OCI-LY1 (cell line): Measurements from ENCODE around the gene PCNX3.

Experiments used
- H2AFZ ChIP-seq: fragments of 200-600 bp; sonication (generic), shearing (Covaris generic); 2 replicates; pipeline ENCODE4 v1.6.0; 2014; ENCODE audit warnings: antibody characterized with exemption, mild to moderate bottlenecking, low read length
- H3F3A ChIP-seq: fragments of 200-600 bp; sonication (generic), shearing (Covaris generic); 2 replicates; pipeline ENCODE4 v1.6.0; 2014; ENCODE audit warnings: mild to moderate bottlenecking, antibody characterized with exemption, low read length, moderate library complexity; ENCODE audit not compliant: insufficient read depth
- H3K27ac ChIP-seq: fragments of 200-600 bp; sonication (generic); 2 replicates; pipeline ENCODE4 v1.5.1; 2014; ENCODE audit warnings: low read length, mixed run types, mild to moderate bottlenecking, low read depth; ENCODE audit not compliant: poor library complexity, severe bottlenecking
- H3K27me3 ChIP-seq: fragments of 200-600 bp; sonication (generic); 2 replicates; pipeline ENCODE4 v1.6.0; 2014; ENCODE audit warnings: antibody characterized with exemption, mild to moderate bottlenecking, low read length, moderate library complexity; ENCODE audit not compliant: insufficient read depth
- H3K36me3 ChIP-seq: fragments of 200-600 bp; sonication (generic); 2 replicates; pipeline ENCODE4 v1.6.1; 2014; ENCODE audit warnings: mild to moderate bottlenecking, antibody characterized with exemption, low read length, moderate library complexity, mixed read lengths; ENCODE audit not compliant: insufficient read depth
- H3K4me1 ChIP-seq: fragments of 200-600 bp; sonication (generic); 2 replicates; pipeline ENCODE4 v1.5.1; 2014; ENCODE audit warnings: mild to moderate bottlenecking, low read length, moderate library complexity; ENCODE audit not compliant: insufficient read depth, severe bottlenecking
- H3K4me2 ChIP-seq: fragments of 200-600 bp; sonication (generic), shearing (Covaris generic); 2 replicates; pipeline ENCODE4 v1.6.1; 2014; ENCODE audit warnings: low read length
- H3K4me3 ChIP-seq: fragments of 200-600 bp; sonication (generic); 2 replicates; pipeline ENCODE4 v1.5.1; 2014; ENCODE audit warnings: low read length, low read depth, mild to moderate bottlenecking, mixed read lengths; ENCODE audit not compliant: poor library complexity, severe bottlenecking
- H3K79me2 ChIP-seq: fragments of 200-600 bp; shearing (Covaris generic); 2 replicates; pipeline ENCODE4 v1.6.1; 2016; ENCODE audit warnings: mixed run types, low read length, mixed read lengths; ENCODE audit not compliant: insufficient read depth
- H3K9ac ChIP-seq: fragments of 200-600 bp; sonication (generic), shearing (Covaris generic); 2 replicates; pipeline ENCODE4 v1.6.1; 2014; ENCODE audit warnings: mild to moderate bottlenecking, low read length, mixed read lengths
- H3K9me2 ChIP-seq: fragments of 200-600 bp; sonication (generic), shearing (Covaris generic); 2 replicates; pipeline ENCODE4 v1.6.1; 2014; ENCODE audit warnings: low read depth, mild to moderate bottlenecking, low read length, mixed read lengths
- H3K9me3 ChIP-seq: fragments of 200-600 bp; shearing (Covaris generic); 2 replicates; pipeline ENCODE4 v1.6.1; 2014; ENCODE audit warnings: low read length, mixed read lengths
- H4K20me1 ChIP-seq: fragments of 200-600 bp; sonication (generic), shearing (Covaris generic); 2 replicates; pipeline ENCODE4 v1.6.0; 2016; ENCODE audit warnings: mild to moderate bottlenecking, low read length; ENCODE audit not compliant: insufficient read depth
- EZH2 ChIP-seq: fragments of 200-600 bp; sonication (generic), shearing (Covaris generic); IDR thresholded peaks from 2 replicates; pipeline ENCODE4 v1.8.0; 2017; ENCODE audit warnings: borderline replicate concordance, mixed run types, mild to moderate bottlenecking, antibody characterized with exemption, low read length, moderate library complexity, mixed read lengths
- TF ChIP-seq, protein P1 (sequence below): fragments of 200-600 bp; sonication (generic), shearing (Covaris generic); IDR thresholded peaks from 2 replicates; pipeline ENCODE4 v1.5.1; 2017; ENCODE audit warnings: mild to moderate bottlenecking, antibody characterized with exemption, low read length, moderate library complexity, mixed read lengths

The PCNX3 gene

DNA sequence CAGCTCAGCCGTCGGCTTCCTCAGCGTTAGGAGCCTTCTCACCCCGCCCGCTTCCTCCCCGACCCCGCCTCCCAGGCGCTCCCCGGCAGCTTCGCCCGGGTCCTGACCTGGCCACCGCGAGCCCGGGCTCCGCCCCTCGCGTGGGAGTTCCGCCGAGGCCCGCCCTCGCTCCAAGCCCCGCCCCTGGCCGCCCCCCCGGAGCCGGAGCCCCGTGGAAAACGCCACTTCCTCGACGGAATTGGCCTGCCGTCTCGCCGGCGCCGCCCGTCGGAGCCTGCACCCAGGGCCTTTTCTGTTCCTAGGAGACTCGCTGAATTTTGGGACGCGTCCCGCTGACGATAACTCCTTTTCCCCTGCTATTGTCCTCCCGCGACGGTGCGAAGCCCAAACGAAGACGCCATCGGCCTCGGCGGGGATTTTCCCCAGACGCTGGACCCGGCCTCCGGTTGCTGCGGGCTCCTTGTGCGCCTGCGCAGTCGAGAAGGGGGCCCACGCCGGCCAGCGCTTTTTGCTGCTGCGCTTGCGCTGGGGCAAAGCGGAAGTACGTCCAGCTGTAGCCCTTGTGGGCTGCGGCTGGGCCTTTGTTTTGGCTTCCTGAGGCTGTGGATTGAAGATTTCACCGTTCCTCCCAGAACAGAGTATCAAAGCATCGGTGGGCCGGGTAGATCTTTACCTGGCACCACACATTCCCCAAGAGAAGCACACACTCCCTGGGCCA, 37.1 kb downstream of the PCNX3 start:
- Histone ChIP-seq H3K79me2 (no peaks in the 10 kb centered on the region), H2AFZ (no peak overlapping the region), H3K36me3 (peaks cover 70% of the 10 kb centered on the region), H3F3A (0 out of 2 replicates have a peak, but pooled peaks cover 7% of the 10 kb centered on the region), H3K9ac (peak overlapping the region; percentile 72), H3K9me3 (no peaks in the 10 kb centered on the region), H3K27me3 (no peaks in the 10 kb centered on the region), H4K20me1 (no peaks in the 10 kb centered on the region), H3K4me2 (peak overlapping the region; percentile 79), H3K27ac (peak overlapping the region; percentile 80), H3K4me3 (peak overlapping the region; percentile 64), H3K9me2 (no peaks in the 10 kb centered on the region), H3K4me1 (peaks cover 20% of the 10 kb centered on the region)
- TF ChIP-seq, protein P1, sequence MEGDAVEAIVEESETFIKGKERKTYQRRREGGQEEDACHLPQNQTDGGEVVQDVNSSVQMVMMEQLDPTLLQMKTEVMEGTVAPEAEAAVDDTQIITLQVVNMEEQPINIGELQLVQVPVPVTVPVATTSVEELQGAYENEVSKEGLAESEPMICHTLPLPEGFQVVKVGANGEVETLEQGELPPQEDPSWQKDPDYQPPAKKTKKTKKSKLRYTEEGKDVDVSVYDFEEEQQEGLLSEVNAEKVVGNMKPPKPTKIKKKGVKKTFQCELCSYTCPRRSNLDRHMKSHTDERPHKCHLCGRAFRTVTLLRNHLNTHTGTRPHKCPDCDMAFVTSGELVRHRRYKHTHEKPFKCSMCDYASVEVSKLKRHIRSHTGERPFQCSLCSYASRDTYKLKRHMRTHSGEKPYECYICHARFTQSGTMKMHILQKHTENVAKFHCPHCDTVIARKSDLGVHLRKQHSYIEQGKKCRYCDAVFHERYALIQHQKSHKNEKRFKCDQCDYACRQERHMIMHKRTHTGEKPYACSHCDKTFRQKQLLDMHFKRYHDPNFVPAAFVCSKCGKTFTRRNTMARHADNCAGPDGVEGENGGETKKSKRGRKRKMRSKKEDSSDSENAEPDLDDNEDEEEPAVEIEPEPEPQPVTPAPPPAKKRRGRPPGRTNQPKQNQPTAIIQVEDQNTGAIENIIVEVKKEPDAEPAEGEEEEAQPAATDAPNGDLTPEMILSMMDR = no peak
- TF ChIP-seq EZH2 = no peak

DNA sequence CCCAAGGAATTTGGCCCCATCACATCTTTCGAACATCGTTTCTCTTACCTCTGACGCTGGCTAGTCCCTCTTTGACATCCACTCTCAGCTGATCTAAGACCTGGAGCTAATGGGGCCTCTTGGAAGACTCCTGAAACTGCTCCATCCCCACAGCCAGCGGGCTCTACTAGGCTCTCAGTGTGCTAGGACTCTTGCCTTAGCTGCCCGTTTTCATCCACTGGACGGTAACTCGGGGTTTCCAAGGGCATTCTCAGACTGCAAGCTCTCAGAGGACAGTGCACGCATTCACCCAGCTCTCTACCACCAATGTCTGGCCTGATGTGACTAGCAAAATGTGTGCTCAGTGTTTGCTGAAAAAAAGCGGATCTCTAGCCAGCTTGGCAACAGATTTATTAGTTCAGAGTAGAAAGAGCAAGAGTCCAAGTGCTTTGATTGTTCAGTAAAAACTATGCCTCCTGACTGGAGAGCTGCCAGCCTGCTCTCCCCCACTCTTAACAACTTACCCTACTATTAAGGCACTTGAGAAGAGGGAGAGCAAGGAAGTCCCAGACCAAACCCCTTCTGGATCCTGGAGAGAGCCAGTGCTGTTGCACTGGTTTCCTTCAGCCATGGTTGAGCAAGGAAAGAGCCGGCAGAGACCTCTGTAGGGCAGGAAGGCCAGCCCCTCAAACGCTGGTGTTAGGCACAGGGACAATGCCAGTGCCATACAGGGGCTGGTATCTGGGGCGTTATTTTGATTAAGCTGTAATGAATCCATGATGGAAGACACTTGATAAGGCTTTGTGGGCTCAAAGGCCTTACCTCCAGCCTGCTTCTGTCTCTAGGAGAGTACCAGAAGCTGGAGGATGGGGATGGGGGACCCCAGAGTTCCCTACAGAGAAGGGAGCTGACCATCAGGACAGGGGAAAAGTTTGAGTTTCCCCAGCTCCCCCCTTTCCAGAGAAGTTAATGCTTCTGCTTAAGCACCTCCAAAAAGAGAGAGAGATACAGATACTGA, 38.0 kb downstream of the PCNX3 start:
- peaks cover 78% of the 10 kb centered on the region for H3K36me3 ChIP-seq
- no peaks in the 10 kb centered on the region for H3K79me2 ChIP-seq
- H3K4me3 ChIP-seq = peak overlapping the region; percentile 64
- H3K4me2 ChIP-seq = peak overlapping the region; percentile 79
- no peaks in the 10 kb centered on the region for H3K9me3 ChIP-seq
- no peaks in the 10 kb centered on the region for H3K9me2 ChIP-seq
- 0 out of 2 replicates have a peak, but pooled peaks cover 7% of the 10 kb centered on the region for H3F3A ChIP-seq
- H3K9ac ChIP-seq = peak overlapping the region; percentile 72
- H3K27ac ChIP-seq = peak overlapping the region; percentile 80
- no peak overlapping the region for H2AFZ ChIP-seq
- H3K4me1 ChIP-seq = peaks cover 20% of the 10 kb centered on the region
- TF ChIP-seq, protein P1 = no peak
- TF ChIP-seq EZH2 = no peak
- H4K20me1 ChIP-seq = no peaks in the 10 kb centered on the region
- no peaks in the 10 kb centered on the region for H3K27me3 ChIP-seq

DNA sequence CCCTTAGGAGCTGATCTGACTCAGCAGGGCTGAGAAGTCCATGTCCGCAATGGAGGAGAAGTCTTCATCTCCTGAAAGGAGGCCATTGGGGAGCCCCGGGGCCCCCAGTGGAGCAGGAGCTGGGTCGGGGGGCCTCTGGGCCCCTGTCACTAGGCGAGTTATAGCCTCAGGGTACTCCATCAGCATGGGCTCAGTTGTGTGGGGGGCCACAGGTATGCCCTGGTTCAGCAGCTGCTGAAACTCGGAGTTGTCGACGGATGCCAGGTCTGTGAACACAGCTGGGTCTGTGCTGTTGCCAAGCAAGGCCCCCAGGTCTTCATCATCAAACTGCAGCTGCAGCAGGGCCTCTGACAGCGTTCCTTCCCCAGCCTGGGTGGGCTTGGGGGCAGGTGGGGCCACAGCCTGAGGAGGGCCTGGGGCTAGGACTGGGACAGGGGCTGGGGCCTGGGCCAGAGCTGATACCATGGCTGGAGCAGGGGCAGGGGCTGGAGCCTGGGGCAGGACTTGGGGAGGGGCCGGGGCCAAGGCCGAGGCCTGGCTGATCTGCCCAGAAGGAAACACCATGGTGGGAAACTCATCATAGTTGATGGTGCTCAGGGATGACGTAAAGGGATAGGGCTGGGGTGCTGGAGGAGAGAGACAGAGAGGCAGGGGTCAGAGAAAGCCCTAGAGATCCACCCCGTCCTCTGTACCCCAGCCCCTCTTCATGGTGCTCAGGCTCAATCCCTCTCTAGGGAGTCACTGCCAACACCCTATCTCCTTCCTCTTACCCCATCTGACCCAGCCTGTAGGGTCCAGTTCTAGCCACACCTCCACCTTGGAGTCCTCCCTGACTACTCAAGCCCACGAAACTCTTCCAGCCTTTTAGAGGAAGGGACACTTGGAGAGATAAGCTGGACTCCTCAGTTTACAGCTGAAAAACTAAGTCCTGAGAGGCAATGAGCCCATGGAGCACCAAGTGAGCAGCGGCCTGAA, 39.1 kb downstream of the PCNX3 start:
- no peak overlapping the region for H3K4me3 ChIP-seq
- TF ChIP-seq, protein P1 = no peak
- TF ChIP-seq EZH2 = no peak
- H2AFZ ChIP-seq = no peak overlapping the region
- no peaks in the 10 kb centered on the region for H3K9me2 ChIP-seq
- H3K79me2 ChIP-seq = no peaks in the 10 kb centered on the region
- H3K36me3 ChIP-seq = peaks cover 79% of the 10 kb centered on the region
- H3F3A ChIP-seq = 0 out of 2 replicates have a peak, but pooled peaks cover 7% of the 10 kb centered on the region
- H3K4me2 ChIP-seq = no peak overlapping the region
- H3K27ac ChIP-seq = no peak overlapping the region
- H3K27me3 ChIP-seq = no peaks in the 10 kb centered on the region
- H3K9me3 ChIP-seq = no peaks in the 10 kb centered on the region
- H3K9ac ChIP-seq = no peak overlapping the region
- H3K4me1 ChIP-seq = peaks cover 20% of the 10 kb centered on the region
- no peaks in the 10 kb centered on the region for H4K20me1 ChIP-seq
